ENCODE measurements around the gene TMEM45B.

DNA sequence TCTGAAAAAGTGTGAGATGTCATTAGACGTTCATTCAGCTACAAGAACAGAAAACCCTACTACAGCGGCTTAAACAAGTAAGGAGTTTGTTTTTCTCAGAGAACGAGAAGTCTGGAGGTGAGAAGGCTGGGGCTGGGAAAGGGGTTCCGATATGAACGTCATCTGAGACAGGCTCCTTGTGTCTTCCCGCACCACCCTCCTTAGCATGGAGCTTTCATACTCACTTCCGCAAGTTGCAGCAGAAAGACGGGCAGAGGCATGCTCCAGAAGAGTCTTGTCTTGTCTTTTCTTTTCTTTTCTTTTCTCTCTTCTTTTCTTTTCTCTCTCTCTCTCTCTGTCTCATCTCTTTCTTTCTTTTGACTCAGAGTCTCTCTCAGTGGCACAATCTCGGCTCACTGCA is 3.6 kb downstream of the TMEM45B start:
- TF ChIP-seq, protein P1, sequence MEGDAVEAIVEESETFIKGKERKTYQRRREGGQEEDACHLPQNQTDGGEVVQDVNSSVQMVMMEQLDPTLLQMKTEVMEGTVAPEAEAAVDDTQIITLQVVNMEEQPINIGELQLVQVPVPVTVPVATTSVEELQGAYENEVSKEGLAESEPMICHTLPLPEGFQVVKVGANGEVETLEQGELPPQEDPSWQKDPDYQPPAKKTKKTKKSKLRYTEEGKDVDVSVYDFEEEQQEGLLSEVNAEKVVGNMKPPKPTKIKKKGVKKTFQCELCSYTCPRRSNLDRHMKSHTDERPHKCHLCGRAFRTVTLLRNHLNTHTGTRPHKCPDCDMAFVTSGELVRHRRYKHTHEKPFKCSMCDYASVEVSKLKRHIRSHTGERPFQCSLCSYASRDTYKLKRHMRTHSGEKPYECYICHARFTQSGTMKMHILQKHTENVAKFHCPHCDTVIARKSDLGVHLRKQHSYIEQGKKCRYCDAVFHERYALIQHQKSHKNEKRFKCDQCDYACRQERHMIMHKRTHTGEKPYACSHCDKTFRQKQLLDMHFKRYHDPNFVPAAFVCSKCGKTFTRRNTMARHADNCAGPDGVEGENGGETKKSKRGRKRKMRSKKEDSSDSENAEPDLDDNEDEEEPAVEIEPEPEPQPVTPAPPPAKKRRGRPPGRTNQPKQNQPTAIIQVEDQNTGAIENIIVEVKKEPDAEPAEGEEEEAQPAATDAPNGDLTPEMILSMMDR (IDR thresholded peaks at IDR 0.05; ENCODE audit: low read depth, low read length), result no peak
- TF ChIP-seq, protein P2, sequence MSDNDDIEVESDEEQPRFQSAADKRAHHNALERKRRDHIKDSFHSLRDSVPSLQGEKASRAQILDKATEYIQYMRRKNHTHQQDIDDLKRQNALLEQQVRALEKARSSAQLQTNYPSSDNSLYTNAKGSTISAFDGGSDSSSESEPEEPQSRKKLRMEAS (IDR thresholded peaks at IDR 0.05; ENCODE audit: low read depth, low read length), result no peak
- TF ChIP-seq POLR2A (IDR thresholded peaks at IDR 0.05; ENCODE audit: extremely low read depth, insufficient read length), result no peak
- TF ChIP-seq MYC (IDR thresholded peaks at IDR 0.05; ENCODE audit: low read depth, low read length), result no peak
